DOHH2 (cell line): ENCODE measurements around the gene CNTN5.

Experiments used
- H3F3A ChIP-seq: fragments of 200-600 bp; sonication (generic), shearing (Covaris generic); 2 replicates; pipeline ENCODE4 v1.6.0; 2016; ENCODE audit warnings: antibody characterized with exemption, mild to moderate bottlenecking; ENCODE audit not compliant: control insufficient read depth, insufficient read depth
- H3K27ac ChIP-seq: fragments of 200-600 bp; sonication (generic); 2 replicates; pipeline ENCODE4 v1.5.1; 2014; ENCODE audit warnings: low read depth, mild to moderate bottlenecking, low read length, moderate library complexity
- H3K27me3 ChIP-seq: fragments of 200-600 bp; sonication (generic); 2 replicates; pipeline ENCODE4 v1.6.1; 2014; ENCODE audit warnings: mild to moderate bottlenecking, low read length, mixed read lengths; ENCODE audit not compliant: control insufficient read depth
- H3K36me3 ChIP-seq: fragments of 200-600 bp; sonication (generic); 2 replicates; pipeline ENCODE4 v1.6.1; 2014; ENCODE audit warnings: mild to moderate bottlenecking, low read length, moderate library complexity, mixed read lengths; ENCODE audit not compliant: control insufficient read depth
- H3K4me1 ChIP-seq: fragments of 200-600 bp; sonication (generic); 2 replicates; pipeline ENCODE4 v1.6.1; 2014; ENCODE audit warnings: mild to moderate bottlenecking, low read length, mixed read lengths; ENCODE audit not compliant: control insufficient read depth
- H3K4me2 ChIP-seq: fragments of 200-600 bp; sonication (generic); 2 replicates; pipeline ENCODE4 v1.6.0; 2014; ENCODE audit warnings: mild to moderate bottlenecking, low read length, moderate library complexity
- H3K4me3 ChIP-seq: fragments of 200-600 bp; sonication (generic); 2 replicates; pipeline ENCODE4 v1.5.1; 2014; ENCODE audit warnings: mild to moderate bottlenecking, low read length, mixed read lengths
- H3K79me2 ChIP-seq: fragments of 200-600 bp; sonication (generic); 2 replicates; pipeline ENCODE4 v1.6.1; 2014; ENCODE audit warnings: mild to moderate bottlenecking, low read length, mixed read lengths; ENCODE audit not compliant: control insufficient read depth
- H3K9me2 ChIP-seq: fragments of 200-600 bp; sonication (generic); replicated peaks from 2 replicates; pipeline ENCODE4 v1.6.1; 2014; ENCODE audit warnings: mild to moderate bottlenecking, low read length, mixed read lengths; ENCODE audit not compliant: control insufficient read depth
- H3K9me3 ChIP-seq: fragments of 200-600 bp; sonication (generic); 2 replicates; pipeline ENCODE4 v1.6.1; 2014; ENCODE audit warnings: antibody characterized with exemption, low read length, mixed read lengths; ENCODE audit not compliant: control insufficient read depth, insufficient read depth
- H4K20me1 ChIP-seq: fragments of 200-600 bp; sonication (generic); 2 replicates; pipeline ENCODE4 v1.6.0; 2014; ENCODE audit warnings: low read depth, mild to moderate bottlenecking, antibody characterized with exemption, low read length, moderate library complexity; ENCODE audit not compliant: control insufficient read depth, insufficient read depth
- CTCF ChIP-seq: fragments of 200-600 bp; sonication (generic); IDR thresholded peaks from one replicate; pipeline ENCODE4 v1.5.1; 2014; ENCODE audit warnings: antibody characterized with exemption, mild to moderate bottlenecking, low read depth, low read length; ENCODE audit not compliant: poor library complexity, severe bottlenecking
- EZH2phosphoT487 ChIP-seq: fragments of 200-600 bp; sonication (generic); IDR thresholded peaks from 2 replicates; pipeline ENCODE4 v1.6.1; 2017; ENCODE audit warnings: borderline replicate concordance, mild to moderate bottlenecking, antibody characterized with exemption, low read length, moderate library complexity, mixed read lengths

The CNTN5 gene

GRCh38 chr11:99307510-99308088 is 286.9 kb downstream of the CNTN5 start:
- Histone ChIP-seq H4K20me1 (no peaks in the 10 kb centered on the region), H3F3A (no peaks in the 10 kb centered on the region), H3K9me3 (no peaks in the 10 kb centered on the region), H3K4me1 (no peaks in the 10 kb centered on the region), H3K79me2 (no peaks in the 10 kb centered on the region), H3K27ac (no peak overlapping the region), H3K27me3 (no peaks in the 10 kb centered on the region), H3K36me3 (no peaks in the 10 kb centered on the region), H3K4me2 (no peak overlapping the region), H3K9me2 (no peaks in the 10 kb centered on the region), H3K4me3 (no peak overlapping the region)
- TF ChIP-seq CTCF, result no peak
- TF ChIP-seq EZH2phosphoT487, result no peak

GRCh38 chr11:99311870-99312269 is 291.1 kb downstream of the CNTN5 start:
- Histone ChIP-seq H3K4me3 (no peak overlapping the region), H3K4me1 (no peaks in the 10 kb centered on the region), H3K9me2 (no peaks in the 10 kb centered on the region), H3K27ac (no peak overlapping the region), H4K20me1 (no peaks in the 10 kb centered on the region), H3F3A (no peaks in the 10 kb centered on the region), H3K9me3 (no peaks in the 10 kb centered on the region), H3K4me2 (no peak overlapping the region), H3K27me3 (no peaks in the 10 kb centered on the region), H3K36me3 (no peaks in the 10 kb centered on the region), H3K79me2 (no peaks in the 10 kb centered on the region)
- TF ChIP-seq CTCF (no peak), EZH2phosphoT487 (no peak)

GRCh38 chr11:99316776-99317520 is 296.2 kb downstream of the CNTN5 start:
- Histone ChIP-seq H3F3A (no peaks in the 10 kb centered on the region), H3K27ac (no peak overlapping the region), H3K9me2 (no peaks in the 10 kb centered on the region), H3K4me3 (no peak overlapping the region), H3K9me3 (no peaks in the 10 kb centered on the region), H3K36me3 (no peaks in the 10 kb centered on the region), H3K4me1 (no peaks in the 10 kb centered on the region), H3K27me3 (no peaks in the 10 kb centered on the region), H4K20me1 (no peaks in the 10 kb centered on the region), H3K79me2 (no peaks in the 10 kb centered on the region), H3K4me2 (no peak overlapping the region)
- TF ChIP-seq CTCF (no peak), EZH2phosphoT487 (no peak)
